ENCODE measurements around the gene SLC23A2.

Gene SLC23A2

DNA sequence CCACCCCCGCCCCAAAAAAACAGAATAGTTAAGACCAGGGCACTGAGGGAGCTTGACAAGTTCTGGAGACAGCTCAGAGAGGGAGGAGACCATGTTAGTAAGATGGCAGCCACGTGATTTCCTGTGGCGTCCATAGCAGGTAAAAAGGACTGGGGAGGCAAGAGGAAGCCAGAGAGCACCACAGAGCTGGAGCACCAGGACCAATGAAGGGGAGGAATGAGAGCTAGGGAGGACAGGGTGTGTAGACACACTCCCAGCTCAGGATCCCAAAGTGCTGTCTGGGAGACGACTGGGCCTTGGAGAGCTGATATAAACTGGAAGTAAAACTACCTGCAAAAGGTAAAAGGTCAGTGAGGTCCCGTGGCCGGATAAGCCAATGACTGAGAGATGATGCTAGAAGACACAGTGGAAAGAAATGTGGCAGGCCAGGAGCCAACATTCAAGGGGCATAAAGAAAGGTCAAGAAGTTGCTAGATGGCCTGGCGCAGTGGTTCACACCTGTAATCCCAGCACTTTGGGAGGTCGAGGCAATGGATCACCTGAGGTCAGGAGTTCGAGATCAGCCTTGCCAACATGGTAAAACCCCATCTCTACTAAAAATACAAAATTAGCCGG, 39.0 kb downstream of the SLC23A2 start:
- peak; percentile 17 for DNase-seq

GRCh38 chr20:4961746-4962145, 39.6 kb downstream of the SLC23A2 start:
- peak; percentile 18 for DNase-seq

DNA sequence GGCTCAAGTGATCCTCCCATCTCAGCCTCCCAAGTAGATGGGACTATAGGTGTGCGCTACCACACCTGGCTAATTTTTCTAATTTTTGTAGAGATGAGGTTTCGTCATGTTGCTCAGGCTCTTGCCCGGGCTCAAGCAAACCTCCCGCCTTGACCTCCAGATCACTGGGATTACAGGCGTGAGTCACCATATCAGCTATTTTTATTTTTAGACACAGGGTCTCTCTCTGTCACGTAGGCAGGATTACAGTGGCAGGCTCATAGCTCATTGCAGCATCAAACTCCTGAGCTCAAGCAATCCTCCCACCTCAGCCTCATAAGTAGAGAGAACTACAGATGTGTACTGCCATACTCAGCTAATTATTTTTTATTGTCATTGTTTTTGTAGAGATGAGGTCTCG, 41.7 kb downstream of the SLC23A2 start:
- no peak for DNase-seq

GRCh38 chr20:4957939-4958362, 43.4 kb downstream of the SLC23A2 start:
- DNase-seq, result no peak

DNA sequence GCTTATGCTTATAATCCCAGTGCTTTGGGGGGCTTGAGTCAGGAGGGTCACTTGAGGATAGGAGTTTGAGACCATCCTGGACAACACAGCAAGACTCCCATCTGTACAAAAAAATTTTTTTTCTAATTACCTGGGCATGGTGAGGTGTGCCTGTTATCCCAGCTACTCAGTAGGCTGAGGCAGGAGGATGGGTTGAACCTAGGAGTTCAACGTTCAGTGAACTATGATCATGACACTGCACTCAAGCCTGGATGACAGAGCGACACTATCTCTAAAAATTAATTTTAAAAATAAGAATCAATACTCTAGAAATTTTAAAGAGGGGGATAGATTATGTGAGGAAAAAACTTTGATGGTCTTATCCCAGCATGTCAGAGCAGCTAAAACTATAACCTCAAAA, 44.1 kb downstream of the SLC23A2 start:
- no peak for DNase-seq

GRCh38 chr20:4956200-4956810, 45.0 kb downstream of the SLC23A2 start:
- DNase-seq, result no peak

GRCh38 chr20:4953881-4954280, 47.4 kb downstream of the SLC23A2 start:
- no peak for DNase-seq

DNA sequence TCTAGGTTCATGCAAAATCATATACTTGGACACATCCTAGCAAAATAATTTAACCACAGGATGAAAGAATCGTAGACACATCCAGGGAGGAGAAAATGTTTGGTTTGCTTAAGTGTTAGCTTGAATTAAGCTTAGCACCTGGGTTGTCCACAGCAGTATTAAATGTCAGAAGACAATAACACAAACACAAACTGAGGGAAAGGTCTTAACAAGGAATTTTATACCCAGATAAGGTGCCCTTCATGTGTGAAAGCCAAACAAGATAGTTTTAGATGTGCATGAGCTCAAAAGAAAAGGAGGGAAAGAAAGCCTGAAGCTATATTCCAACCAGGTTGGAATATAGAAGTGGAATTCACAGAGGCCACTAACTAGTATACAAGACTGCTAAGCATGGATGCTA, 49.1 kb downstream of the SLC23A2 start:
- DNase-seq, result no peak

DNA sequence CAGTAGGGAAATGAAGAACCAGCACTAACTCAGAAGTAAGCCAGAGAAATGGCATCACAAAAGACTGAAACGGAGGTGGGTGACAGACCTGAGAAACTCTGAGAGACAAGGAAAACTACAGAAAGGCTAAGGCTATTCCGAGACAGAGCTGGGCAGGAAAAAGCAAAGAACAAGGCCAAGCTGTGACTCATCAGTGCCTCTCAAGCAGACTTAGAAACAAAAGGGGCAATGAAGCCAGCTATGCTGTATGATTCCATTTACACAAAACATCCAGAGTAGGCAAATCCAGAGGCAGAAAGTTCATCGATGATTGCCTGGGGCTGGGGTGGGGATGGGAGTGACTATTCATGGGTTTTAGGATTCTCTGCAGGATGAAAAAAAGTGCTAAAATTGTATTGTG, 50.0 kb downstream of the SLC23A2 start:
- DNase-seq, result no peak

- DNase-seq, result no peak
Measured at GRCh38 chr20:4950841-4951240, 50.5 kb downstream of the SLC23A2 start.

- no peak for DNase-seq
Measured at GRCh38 chr20:4950437-4950836, 50.9 kb downstream of the SLC23A2 start.

DNA sequence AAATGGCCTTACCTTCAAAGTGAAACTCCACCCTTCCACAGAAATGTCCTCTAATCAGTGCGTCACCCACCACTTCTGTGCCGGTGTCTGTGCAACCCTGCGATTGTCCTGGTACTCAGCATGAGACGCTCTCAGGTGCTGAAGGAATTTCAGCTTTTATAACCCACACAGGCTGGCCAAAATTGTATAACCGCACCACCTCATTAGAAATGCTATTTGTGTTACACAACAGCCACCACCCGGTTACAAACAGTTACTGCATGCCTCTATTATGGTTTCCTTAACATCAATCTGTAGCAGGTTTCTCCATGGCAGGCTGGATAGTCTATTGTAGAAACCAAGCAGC, 51.5 kb downstream of the SLC23A2 start:
- DNase-seq, result no peak

- no peak for DNase-seq
Measured at GRCh38 chr20:4947817-4948559, 53.3 kb downstream of the SLC23A2 start.

DNA sequence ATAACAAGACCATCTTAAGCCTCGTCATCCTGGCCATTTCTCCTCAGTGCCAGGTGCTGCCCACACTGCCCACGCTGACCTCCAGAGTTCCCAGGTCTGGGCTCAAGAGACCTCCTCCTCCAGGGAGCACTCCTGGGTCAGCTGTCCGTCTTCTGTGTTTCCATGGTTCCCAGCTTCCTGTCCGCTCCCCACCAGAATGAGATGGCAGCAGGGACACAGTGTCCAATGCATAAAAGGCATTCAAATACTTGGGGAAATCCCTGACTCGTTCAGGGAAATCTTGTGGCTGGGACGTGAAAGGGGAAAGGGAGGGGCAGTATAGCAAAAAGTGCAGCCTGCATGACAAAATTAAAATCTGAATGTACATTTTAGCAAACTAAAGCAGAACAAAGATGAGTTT, 54.3 kb downstream of the SLC23A2 start:
- DNase-seq, result no peak

DNA sequence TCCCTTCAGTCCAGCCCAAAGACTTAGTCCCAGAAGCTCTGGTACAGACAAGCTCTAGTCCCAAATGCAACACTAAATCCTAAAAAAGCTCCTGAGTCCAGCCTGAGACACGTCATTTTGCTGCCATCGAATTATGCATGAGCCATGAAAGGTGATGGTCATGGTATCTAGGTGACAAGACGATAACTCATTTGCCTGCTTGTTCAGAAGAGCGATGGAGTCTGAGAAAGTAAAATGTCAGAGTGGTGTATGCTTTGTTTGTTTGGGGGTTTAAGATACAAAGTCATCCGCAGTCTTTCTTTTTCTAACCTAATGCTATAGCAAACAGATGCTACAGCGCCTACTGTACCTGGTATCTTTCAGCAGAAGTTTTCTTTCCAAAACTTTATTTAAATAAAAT, 54.7 kb downstream of the SLC23A2 start:
- no peak for DNase-seq

DNA sequence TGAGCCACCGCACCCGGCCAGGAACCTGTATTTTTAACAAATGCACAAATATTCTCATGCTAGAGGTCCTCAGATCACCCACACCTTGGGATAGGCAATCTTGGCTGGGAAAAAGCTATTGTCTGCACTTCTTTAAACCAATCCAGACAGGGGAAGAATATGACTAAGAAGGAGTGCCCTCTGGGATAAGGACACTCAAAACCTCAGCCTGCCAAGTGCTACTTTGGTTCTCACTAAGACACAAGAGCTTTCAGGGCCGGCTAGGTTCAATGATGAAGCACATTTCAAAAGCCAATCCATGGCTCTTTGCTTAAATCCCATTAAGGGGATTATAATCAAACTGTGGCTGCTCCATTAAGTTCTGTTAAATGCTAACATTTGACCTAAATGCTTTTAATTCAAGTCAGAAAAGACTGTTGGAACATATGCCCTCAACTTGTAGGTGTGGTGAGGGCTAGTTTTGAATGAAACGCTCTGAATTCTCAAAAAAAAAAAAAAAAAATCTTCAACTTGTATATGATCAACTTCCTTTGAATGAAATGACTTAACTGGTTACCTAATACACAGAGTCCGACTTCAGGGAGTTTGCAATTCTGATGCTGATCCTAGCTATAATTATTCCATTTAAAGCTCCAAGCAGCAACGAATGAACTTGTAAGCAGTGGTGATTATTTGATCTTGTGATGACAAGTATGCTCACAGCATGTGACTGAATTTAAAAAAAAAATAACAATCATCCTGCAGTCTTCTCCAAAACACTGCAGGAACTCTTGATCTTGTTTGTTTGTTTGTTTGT, 56.6 kb downstream of the SLC23A2 start:
- no peak for DNase-seq

DNA sequence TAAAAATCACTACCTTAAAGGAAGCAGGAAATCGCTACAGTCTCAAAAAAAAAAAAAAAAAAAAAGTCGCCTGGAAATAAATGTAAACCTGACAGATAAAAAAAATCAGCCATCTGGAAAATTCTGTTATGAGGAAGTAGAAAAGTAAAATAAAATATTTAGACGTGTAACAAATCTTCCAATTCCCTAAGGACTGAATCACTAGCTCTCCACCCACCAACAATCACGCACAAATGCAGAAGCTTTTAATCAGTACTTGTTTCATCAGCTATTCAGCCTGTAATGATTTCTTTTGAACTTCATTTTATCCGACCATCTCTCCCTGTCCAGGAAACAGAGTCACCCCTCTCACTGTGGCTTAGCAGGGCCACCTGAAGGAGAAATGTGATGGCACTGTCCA, 59.0 kb downstream of the SLC23A2 start:
- no peak for DNase-seq

GRCh38 chr20:4937407-4938319, 63.6 kb downstream of the SLC23A2 start:
- no peak for DNase-seq

- DNase-seq, result no peak
Measured at GRCh38 chr20:4936851-4937406, 64.4 kb downstream of the SLC23A2 start.

- DNase-seq, result no peak
Measured at GRCh38 chr20:4936392-4936850, 64.9 kb downstream of the SLC23A2 start.

DNA sequence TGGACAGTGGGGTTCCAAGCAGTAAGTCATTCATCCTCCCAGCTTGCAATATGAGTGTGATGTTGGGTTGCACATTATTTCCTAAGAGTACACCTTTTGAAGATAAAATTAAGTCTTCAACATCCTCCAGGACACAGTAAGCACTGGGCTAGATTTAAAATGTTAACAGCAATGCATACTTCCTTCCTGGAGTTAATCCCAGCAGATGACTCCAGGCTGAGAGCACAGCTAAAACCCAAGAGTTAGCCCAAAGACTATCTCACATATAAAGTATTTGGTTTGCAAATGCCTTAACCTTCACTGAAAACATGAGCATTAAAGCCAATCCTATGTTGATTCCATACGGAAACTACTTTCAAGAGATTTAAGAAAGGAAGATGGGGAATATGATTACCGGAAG, 69.2 kb downstream of the SLC23A2 start:
- DNase-seq, result no peak
